Measurements from ENCODE around the gene COMT.

The COMT gene

DNA sequence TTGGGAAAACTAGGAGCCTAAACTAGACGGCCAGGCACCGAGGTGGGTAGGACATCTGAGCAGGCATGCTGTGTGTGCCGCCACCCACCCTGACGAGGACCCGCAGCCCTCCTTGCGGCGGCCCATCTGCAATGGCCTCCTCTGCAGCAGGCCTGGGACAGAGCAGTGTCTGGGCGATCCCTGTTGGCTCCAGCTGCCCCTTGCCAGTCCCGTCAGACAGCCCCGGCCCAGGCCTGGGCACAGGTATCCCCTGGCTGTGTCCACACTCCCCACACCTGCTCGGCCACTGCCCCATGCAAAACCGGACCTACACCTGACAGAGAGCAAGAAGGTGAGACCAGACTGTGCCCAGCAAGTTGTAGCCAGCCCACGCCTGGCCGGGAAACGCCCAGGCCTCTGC, 48.2 kb upstream of the COMT start (continued):
- TF ChIP-seq, protein P1, sequence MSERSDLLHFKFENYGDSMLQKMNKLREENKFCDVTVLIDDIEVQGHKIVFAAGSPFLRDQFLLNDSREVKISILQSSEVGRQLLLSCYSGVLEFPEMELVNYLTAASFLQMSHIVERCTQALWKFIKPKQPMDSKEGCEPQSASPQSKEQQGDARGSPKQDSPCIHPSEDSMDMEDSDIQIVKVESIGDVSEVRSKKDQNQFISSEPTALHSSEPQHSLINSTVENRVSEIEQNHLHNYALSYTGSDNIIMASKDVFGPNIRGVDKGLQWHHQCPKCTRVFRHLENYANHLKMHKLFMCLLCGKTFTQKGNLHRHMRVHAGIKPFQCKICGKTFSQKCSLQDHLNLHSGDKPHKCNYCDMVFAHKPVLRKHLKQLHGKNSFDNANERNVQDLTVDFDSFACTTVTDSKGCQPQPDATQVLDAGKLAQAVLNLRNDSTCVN (tag by site-specific recombination; optimal IDR thresholded peaks at IDR 0.05): no peak
- TF ChIP-seq, protein P2, sequence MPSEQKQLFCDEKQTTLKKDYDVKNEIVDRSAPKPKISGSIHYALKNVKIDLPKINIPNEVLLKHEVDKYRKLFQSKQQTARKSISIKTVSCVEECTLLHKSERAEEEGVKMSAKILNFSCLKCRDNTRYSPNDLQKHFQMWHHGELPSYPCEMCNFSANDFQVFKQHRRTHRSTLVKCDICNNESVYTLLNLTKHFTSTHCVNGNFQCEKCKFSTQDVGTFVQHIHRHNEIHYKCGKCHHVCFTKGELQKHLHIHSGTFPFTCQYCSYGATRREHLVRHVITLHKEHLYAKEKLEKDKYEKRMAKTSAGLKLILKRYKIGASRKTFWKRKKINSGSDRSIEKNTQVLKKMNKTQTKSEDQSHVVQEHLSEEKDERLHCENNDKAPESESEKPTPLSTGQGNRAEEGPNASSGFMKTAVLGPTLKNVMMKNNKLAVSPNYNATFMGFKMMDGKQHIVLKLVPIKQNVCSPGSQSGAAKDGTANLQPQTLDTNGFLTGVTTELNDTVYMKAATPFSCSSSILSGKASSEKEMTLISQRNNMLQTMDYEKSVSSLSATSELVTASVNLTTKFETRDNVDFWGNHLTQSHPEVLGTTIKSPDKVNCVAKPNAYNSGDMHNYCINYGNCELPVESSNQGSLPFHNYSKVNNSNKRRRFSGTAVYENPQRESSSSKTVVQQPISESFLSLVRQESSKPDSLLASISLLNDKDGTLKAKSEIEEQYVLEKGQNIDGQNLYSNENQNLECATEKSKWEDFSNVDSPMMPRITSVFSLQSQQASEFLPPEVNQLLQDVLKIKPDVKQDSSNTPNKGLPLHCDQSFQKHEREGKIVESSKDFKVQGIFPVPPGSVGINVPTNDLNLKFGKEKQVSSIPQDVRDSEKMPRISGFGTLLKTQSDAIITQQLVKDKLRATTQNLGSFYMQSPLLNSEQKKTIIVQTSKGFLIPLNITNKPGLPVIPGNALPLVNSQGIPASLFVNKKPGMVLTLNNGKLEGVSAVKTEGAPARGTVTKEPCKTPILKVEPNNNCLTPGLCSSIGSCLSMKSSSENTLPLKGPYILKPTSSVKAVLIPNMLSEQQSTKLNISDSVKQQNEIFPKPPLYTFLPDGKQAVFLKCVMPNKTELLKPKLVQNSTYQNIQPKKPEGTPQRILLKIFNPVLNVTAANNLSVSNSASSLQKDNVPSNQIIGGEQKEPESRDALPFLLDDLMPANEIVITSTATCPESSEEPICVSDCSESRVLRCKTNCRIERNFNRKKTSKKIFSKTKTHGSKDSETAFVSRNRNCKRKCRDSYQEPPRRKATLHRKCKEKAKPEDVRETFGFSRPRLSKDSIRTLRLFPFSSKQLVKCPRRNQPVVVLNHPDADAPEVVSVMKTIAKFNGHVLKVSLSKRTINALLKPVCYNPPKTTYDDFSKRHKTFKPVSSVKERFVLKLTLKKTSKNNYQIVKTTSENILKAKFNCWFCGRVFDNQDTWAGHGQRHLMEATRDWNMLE (tag by site-specific recombination; conservative IDR thresholded peaks at IDR 0.05; ENCODE audit: low read depth): no peak
- TF ChIP-seq, protein P3, sequence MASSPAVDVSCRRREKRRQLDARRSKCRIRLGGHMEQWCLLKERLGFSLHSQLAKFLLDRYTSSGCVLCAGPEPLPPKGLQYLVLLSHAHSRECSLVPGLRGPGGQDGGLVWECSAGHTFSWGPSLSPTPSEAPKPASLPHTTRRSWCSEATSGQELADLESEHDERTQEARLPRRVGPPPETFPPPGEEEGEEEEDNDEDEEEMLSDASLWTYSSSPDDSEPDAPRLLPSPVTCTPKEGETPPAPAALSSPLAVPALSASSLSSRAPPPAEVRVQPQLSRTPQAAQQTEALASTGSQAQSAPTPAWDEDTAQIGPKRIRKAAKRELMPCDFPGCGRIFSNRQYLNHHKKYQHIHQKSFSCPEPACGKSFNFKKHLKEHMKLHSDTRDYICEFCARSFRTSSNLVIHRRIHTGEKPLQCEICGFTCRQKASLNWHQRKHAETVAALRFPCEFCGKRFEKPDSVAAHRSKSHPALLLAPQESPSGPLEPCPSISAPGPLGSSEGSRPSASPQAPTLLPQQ (tag by site-specific recombination; IDR thresholded peaks at IDR 0.05): no peak
- TF ChIP-seq ZNF292 (tag by site-specific recombination; IDR thresholded peaks at IDR 0.05; ENCODE audit: borderline replicate concordance, low read depth) (no peak), MZF1 (tag by site-specific recombination; IDR thresholded peaks at IDR 0.05; ENCODE audit: borderline replicate concordance) (no peak), ZNF549 (tag by site-specific recombination; IDR thresholded peaks at IDR 0.05) (no peak), GLIS2 (tag by site-specific recombination; IDR thresholded peaks at IDR 0.05) (no peak), ZBTB20 (tag by site-specific recombination; IDR thresholded peaks at IDR 0.05) (no peak), ZNF530 (tag by site-specific recombination; IDR thresholded peaks at IDR 0.05; ENCODE audit: low read depth) (no peak), RBAK (tag by site-specific recombination; IDR thresholded peaks at IDR 0.05) (no peak)
- TF ChIP-seq, protein P4, sequence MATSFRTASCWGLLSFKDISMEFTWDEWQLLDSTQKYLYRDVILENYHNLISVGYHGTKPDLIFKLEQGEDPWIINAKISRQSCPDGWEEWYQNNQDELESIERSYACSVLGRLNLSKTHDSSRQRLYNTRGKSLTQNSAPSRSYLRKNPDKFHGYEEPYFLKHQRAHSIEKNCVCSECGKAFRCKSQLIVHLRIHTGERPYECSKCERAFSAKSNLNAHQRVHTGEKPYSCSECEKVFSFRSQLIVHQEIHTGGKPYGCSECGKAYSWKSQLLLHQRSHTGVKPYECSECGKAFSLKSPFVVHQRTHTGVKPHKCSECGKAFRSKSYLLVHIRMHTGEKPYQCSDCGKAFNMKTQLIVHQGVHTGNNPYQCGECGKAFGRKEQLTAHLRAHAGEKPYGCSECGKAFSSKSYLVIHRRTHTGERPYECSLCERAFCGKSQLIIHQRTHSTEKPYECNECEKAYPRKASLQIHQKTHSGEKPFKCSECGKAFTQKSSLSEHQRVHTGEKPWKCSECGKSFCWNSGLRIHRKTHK (tag by site-specific recombination; IDR thresholded peaks at IDR 0.05): no peak
- TF ChIP-seq, protein P5, sequence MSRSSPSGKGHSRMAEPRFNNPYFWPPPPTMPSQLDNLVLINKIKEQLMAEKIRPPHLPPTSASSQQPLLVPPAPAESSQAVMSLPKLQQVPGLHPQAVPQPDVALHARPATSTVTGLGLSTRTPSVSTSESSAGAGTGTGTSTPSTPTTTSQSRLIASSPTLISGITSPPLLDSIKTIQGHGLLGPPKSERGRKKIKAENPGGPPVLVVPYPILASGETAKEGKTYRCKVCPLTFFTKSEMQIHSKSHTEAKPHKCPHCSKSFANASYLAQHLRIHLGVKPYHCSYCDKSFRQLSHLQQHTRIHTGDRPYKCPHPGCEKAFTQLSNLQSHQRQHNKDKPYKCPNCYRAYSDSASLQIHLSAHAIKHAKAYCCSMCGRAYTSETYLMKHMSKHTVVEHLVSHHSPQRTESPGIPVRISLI (tag by site-specific recombination; IDR thresholded peaks at IDR 0.05): no peak

DNA sequence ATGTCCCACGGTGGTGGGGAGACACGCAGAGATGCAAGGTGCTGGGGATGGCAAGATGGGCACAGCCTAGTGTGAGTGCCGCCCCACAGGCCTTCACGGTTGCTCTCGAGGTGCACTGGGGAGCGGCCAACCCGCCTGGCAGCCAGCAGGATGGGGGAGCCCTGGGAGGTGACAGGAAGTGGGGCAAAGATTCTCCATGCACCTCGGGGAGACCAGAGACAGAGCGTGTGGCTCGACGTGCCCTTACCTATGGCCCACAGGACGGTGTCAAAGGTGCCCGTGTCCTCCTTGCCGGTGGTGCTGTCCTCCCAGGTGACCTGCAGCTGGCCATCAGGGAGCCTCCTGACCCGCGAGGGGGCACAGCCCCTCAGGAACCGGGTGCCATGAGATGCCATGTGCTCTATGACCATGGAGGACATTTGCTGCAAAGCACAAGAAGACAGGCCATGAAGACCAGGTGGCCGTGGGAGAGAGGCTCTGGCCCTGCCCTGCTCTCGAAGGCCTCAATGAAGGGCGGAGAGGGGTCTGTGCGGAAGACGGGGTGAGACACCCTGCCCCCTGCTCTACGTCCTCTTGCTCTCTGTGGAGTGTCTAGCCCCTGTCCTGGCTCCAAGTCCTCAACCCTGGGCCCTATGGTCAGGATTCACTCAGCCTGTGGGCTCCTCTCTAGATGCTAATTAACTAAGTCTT, 46.3 kb upstream of the COMT start:
- H3K27ac ChIP-seq (ENCODE audit: extremely low read depth, low read depth, low read length): no peak overlapping the region
- H3K9me3 ChIP-seq (ENCODE audit: control insufficient read depth, insufficient read depth, low read depth, low read length): no peaks in the 10 kb centered on the region
- H3K4me1 ChIP-seq (ENCODE audit: control insufficient read depth, insufficient read depth, low read length): peaks cover 7% of the 10 kb centered on the region
- peaks cover 0 to 28% of the 10 kb centered on the region in 2 experiments; a peak in 1 of 3 replicates for H3K36me3 ChIP-seq (ENCODE audit: control insufficient read depth in 2 of 2, insufficient read depth in 1 of 2, low read length in 2 of 2)
- ChIA-PET CTCF (interaction anchor here (1.4 kb wide), 1 partner anchor 14 kb away, joined by 6 read pairs; no protein-coding TSS in a partner anchor), POLR2A (no interaction called here)
- TF ChIP-seq ZNF202 (tag by site-specific recombination; IDR thresholded peaks at IDR 0.05; ENCODE audit: borderline replicate concordance) (no peak), ZSCAN23 (tag by site-specific recombination; IDR thresholded peaks at IDR 0.05) (no peak), ZBTB21 (tag by site-specific recombination; IDR thresholded peaks at IDR 0.05) (no peak), BCL11B (tag by site-specific recombination; IDR thresholded peaks at IDR 0.05; ENCODE audit: low read depth) (no peak), RBAK (tag by site-specific recombination; IDR thresholded peaks at IDR 0.05) (no peak), OVOL3 (tag by site-specific recombination; IDR thresholded peaks at IDR 0.05) (no peak), ZBTB1 (tag by site-specific recombination; IDR thresholded peaks at IDR 0.05) (no peak), GLI4 (tag by site-specific recombination; IDR thresholded peaks at IDR 0.05) (no peak), FEZF1 (tag by site-specific recombination; IDR thresholded peaks at IDR 0.05) (no peak), ZBTB48 (tag by site-specific recombination; IDR thresholded peaks at IDR 0.05) (no peak)
- TF ChIP-seq, protein P6, sequence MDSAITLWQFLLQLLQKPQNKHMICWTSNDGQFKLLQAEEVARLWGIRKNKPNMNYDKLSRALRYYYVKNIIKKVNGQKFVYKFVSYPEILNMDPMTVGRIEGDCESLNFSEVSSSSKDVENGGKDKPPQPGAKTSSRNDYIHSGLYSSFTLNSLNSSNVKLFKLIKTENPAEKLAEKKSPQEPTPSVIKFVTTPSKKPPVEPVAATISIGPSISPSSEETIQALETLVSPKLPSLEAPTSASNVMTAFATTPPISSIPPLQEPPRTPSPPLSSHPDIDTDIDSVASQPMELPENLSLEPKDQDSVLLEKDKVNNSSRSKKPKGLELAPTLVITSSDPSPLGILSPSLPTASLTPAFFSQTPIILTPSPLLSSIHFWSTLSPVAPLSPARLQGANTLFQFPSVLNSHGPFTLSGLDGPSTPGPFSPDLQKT (IDR thresholded peaks at IDR 0.05; ENCODE audit: borderline replicate concordance, low read depth, low read length): no peak
- TF ChIP-seq, protein P7, sequence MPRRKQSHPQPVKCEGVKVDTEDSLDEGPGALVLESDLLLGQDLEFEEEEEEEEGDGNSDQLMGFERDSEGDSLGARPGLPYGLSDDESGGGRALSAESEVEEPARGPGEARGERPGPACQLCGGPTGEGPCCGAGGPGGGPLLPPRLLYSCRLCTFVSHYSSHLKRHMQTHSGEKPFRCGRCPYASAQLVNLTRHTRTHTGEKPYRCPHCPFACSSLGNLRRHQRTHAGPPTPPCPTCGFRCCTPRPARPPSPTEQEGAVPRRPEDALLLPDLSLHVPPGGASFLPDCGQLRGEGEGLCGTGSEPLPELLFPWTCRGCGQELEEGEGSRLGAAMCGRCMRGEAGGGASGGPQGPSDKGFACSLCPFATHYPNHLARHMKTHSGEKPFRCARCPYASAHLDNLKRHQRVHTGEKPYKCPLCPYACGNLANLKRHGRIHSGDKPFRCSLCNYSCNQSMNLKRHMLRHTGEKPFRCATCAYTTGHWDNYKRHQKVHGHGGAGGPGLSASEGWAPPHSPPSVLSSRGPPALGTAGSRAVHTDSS (tag by site-specific recombination; IDR thresholded peaks at IDR 0.05): no peak
- no peak overlapping the region for H3K4me3 ChIP-seq (ENCODE audit: low read depth, low read length)
